Fibroblast of skin of back (primary cell): ENCODE data around the gene APOC3.
"Not testable (repeated sequence)": the region's sequence is repeated elsewhere in the genome, so short reads cannot be mapped to it uniquely, and the experiment has no call there.

Experiments used
- DNase-seq: peaks from one replicate; pipeline ENCODE4 v3.0.0-alpha.2; 2013

The APOC3 gene

DNA sequence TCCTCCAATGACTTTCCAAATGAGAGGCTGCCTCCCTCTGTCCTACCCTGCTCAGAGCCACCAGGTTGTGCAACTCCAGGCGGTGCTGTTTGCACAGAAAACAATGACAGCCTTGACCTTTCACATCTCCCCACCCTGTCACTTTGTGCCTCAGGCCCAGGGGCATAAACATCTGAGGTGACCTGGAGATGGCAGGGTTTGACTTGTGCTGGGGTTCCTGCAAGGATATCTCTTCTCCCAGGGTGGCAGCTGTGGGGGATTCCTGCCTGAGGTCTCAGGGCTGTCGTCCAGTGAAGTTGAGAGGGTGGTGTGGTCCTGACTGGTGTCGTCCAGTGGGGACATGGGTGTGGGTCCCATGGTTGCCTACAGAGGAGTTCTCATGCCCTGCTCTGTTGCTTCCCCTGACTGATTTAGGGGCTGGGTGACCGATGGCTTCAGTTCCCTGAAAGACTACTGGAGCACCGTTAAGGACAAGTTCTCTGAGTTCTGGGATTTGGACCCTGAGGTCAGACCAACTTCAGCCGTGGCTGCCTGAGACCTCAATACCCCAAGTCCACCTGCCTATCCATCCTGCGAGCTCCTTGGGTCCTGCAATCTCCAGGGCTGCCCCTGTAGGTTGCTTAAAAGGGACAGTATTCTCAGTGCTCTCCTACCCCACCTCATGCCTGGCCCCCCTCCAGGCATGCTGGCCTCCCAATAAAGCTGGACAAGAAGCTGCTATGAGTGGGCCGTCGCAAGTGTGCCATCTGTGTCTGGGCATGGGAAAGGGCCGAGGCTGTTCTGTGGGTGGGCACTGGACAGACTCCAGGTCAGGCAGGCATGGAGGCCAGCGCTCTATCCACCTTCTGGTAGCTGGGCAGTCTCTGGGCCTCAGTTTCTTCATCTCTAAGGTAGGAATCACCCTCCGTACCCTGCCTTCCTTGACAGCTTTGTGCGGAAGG lies 2.9 kb downstream of the APOC3 start:
- no peak for DNase-seq

DNA sequence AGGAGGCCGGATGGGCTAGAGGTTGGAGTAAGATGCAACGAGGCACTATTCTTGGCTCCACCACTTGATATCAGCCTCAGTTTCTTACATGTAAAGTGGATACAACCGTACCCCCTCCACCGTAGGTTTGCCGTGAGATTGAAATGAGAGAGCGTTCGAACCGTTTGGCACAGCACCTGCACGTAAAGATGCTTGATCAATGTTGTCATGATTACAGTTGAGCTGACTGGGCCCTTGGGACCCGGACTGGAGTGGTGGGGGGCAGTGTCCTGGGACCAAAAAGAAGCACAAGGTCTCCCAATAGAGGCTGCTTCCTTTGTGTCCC lies 3.7 kb downstream of the APOC3 start:
- no peak for DNase-seq

- no peak for DNase-seq
Observed at GRCh38 chr11:116833816-116834534, 4.3 kb downstream of the APOC3 start.

DNA sequence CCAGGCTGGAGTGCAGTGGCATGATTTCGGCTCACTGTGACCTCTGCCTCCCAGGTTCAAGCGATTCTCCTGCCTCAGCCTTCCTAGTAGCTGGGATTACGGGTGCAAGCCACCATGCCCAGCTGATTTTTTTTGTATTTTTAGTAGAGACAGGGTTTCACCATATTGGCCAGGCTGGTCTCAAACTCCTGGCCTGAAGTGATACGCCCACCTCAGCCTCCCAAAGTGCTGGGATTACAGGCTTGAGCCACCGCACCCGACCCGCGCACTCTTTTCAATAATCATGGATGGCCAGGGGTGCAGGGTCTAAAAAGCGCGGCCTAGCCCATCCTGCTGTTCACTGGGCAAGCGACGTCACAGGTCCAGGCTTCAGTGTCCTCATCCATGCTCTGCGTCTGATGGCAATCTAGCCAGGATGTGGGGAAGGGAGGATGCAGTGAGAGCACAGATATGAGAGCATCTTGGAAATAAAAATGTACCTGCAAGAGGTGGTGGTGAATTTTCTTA lies 4.9 kb downstream of the APOC3 start:
- not testable (repeated sequence) for DNase-seq

GRCh38 chr11:116835042-116835772 lies 5.5 kb downstream of the APOC3 start:
- no peak for DNase-seq

DNA sequence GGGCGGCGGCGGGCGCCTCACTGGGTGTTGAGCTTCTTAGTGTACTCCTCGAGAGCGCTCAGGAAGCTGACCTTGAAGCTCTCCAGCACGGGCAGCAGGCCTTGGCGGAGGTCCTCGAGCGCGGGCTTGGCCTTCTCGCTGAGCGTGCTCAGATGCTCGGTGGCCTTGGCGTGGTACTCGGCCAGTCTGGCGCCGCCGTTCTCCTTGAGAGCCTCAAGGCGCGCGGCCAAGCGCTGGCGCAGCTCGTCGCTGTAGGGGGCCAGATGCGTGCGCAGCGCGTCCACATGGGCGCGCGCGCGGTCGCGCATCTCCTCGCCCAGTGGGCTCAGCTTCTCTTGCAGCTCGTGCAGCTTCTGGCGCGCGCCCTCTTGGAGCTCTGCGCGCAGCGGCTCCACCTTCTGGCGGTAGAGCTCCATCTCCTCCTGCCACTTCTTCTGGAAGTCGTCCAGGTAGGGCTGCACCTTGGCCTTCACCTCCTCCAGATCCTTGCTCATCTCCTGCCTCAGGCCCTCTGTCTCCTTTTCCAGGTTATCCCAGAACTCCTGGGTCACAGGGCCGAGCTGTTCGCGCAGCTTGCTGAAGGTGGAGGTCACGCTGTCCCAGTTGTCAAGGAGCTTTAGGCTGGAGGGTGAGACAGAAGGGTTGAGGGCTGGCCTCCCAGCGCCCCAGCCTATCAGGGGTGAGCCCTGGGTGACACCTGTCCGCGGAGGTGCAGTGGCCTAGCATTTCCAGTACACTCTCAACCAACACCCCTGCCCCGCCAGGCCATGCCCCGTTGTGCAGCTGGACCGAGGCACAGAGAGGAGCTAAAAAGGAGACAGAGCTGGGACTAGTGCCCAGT lies 6.3 kb downstream of the APOC3 start:
- DNase-seq = peak; percentile 91

GRCh38 chr11:116836632-116836991 lies 6.9 kb downstream of the APOC3 start:
- no peak for DNase-seq

DNA sequence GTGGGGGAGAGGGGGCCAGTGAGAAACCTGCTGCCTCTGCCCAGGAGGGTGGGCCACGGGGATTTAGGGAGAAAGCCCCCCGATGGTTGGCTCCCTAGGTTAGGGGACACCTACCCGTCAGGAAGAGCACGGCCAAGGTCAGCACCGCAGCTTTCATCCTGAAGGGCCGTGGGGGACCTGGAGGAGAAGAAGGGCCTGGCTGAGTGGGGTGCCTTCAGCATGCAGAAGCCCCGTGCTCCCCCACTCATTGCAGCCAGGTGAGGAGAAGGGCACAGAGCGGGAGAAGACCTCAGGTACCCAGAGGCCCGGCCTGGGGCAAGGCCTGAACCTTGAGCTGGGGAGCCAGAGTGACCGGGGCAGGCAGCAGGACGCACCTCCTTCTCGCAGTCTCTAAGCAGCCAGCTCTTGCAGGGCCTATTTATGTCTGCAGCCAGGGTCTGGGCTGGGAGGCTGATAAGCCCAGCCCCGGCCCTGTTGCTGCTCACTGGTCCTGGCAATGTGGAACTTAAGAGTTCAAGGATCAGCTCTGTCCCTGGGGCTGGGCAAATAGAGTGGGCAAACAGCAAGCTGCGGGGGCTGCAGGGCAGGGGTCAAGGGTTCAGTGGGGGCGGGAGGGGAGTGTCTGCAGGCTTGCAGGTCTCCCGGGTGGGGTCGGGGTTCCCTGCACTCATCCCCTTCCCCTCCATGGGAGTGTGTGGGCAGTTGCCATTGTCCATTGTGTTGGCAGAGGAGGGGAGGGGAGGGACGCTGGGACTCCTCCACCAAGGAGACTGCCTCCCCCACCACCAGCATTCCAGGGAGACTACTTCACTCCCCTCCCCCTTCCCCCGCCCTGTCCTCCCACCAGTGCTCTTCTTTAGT lies 7.8 kb downstream of the APOC3 start, which contains the start of gene APOA1:
Gene APOA1 (minus strand): TSS at position 392 of the 861 bp plus-strand sequence. CDS start 235 bp downstream, at position 157.
- DNase-seq = peak; percentile 39

- no peak for DNase-seq
Observed at GRCh38 chr11:116838321-116839084, 8.8 kb downstream of the APOC3 start.

DNA sequence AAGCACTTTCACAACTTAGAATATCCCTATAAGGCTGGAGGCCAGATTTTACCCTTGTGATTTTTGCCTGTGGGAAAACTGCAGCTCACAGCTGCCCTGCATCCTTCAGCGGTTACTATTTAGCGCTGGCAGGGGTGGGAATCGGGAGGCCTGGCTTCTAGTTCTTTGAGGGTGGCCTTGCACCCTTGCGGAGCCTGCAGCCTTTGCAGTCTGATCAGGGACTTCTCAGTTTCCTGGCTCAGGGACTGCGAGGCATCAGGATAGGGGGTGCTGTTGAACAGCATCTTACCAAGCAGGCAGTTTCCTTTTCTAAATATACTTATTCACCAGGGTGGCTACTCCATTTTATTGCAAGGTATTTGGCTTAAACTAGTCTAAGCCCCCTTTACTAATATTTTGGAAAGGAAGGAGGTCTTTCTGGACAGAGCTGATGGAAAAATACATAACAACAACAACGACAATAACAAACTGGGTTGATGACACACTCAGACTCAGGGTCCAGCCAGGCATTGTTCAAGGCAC lies 10.6 kb downstream of the APOC3 start:
- peak; percentile 23 for DNase-seq

DNA sequence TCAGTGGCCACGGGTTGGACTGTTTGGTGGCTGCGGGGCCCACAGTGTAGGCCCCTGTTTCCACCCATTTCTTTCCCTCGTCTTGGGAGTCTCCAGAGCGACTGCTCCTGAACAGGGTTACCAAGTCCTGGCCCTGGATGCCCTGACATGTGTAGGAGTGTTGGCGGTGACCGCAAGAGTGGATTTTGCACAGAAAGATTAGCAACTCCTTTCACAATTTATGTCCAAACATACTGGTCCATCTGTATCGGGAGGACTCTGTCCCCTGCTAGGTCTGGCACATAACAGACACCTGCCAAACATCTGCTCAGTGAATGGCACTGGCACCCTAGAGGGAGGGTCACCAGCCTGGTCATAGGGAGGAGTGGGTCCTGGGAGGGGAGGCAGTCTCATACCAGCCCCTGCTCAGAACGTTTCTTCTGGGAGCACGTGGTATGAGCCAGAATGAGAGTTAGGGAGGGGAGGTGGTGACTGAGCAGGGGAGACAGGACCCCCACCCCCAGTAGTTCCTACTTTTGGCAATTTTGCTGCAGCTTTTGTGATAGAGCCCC lies 11.1 kb downstream of the APOC3 start:
- no peak for DNase-seq

GRCh38 chr11:116842117-116842516 lies 12.4 kb downstream of the APOC3 start:
- DNase-seq = no peak

DNA sequence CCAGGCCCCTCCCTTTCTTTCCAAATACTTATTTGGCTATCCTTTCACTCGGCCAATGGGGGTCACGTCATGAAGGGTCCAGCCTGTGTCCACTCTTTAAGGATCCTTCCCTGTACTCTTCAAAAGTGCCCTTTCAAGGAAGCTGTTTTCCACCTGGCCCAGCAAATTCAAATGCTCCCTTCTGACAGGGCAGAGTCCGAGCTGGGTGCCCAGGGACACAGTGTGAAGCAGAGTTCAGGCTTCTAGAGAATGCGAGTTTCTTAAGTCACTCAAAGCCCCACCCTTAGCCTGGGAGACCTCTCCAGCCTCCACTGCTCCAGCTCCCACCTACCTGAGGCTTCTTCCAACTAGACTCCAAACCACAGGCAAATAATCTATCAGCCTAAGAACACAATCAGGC lies 13.2 kb downstream of the APOC3 start:
- no peak for DNase-seq

DNA sequence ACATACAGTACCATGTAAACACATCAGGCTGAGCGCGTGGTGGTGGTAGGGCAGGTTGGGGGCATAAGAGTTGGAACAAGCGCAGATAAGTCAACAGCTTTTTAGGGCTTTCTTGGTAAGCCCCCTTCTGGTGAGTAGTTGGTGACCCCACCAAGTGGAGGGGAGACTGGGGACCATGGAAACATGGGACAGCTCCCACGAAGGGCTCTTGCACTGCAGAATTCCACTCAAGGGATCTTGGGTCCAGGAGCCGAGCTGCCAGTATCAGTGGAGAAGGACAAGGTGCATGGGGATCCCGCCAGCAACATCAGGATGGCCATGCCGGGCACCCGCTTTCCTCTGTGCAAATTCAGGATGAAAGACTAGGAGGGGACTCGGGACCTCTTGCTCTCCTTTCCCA lies 14.0 kb downstream of the APOC3 start:
- no peak for DNase-seq

DNA sequence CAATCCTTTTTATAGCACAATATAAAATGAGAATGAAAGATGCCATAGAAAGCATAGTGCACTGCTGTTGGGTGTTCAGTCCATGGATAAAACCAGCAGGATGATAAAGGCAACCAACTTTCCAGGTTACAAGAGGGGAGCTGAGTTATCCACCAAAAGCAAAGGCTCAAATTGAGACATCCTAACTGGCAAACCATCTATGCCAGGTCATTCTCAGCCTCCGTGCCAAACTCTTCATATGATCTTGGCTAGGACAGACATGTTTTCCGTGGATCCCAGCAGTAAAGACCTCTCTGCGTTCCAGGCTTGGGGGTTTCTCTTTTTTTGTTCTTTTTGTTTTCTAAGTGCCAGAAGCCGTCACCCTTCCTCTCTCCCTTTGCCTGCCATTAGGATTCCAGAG lies 15.0 kb downstream of the APOC3 start:
- no peak for DNase-seq

GRCh38 chr11:116847612-116848011 lies 17.9 kb downstream of the APOC3 start:
- DNase-seq = no peak

GRCh38 chr11:116849060-116849459 lies 19.4 kb downstream of the APOC3 start:
- DNase-seq = no peak

- DNase-seq = no peak
Observed at GRCh38 chr11:116849486-116849885, 19.8 kb downstream of the APOC3 start.

DNA sequence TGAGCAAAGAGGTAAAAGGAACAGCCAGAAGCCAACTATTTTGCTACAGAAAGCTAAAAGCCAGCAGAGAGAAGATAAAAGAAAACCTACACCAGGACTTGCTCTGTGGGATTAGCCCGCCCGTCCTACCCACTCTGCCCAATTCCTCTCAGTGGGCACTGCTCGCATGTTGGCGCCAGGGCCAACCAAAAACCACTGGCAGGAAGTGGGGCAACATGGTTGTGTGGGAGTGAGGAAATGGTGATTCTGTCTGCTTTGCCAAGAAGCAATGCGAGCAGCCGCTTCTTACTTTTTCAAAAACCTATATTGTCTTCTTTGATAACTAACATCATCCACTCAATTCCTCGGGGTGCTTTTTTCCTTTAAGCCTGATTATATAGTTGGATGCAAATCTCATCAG lies 21.9 kb downstream of the APOC3 start:
- no peak for DNase-seq
